HG02840 (cell line): ENCODE data around the gene C1QC.
"Not testable (repeated sequence)": the region's sequence is repeated elsewhere in the genome, so short reads cannot be mapped to it uniquely, and the experiment has no call there.

Experiments
- ATAC-seq: cut with Tn5 transposase; IDR thresholded peaks from one replicate; pipeline ENCODE4 v1.9.1; 2021; ENCODE audit warnings: mild to moderate bottlenecking, moderate library complexity, moderate number of reproducible peaks; ENCODE audit not compliant: unreplicated experiment, low FRiP score

Gene C1QC

GRCh38 chr1:22645931-22646330 is 2.5 kb downstream of the C1QC start:
- ATAC-seq: no peak

- no peak for ATAC-seq
Observed at GRCh38 chr1:22646384-22646783, 3.0 kb downstream of the C1QC start.

- ATAC-seq: no peak
Observed at GRCh38 chr1:22650089-22650693, 6.8 kb downstream of the C1QC start.

- no peak for ATAC-seq
Observed at GRCh38 chr1:22651941-22652856, 8.8 kb downstream of the C1QC start.

- ATAC-seq: no peak
Observed at GRCh38 chr1:22652881-22653316, 9.5 kb downstream of the C1QC start, which contains the start of gene C1QB. Gene C1QB, plus strand, starts transcription at chr1:22653236. Its CDS starts 6,227 bp downstream, at chr1:22659463.

GRCh38 chr1:22654692-22655091 is 11.3 kb downstream of the C1QC start:
- no peak for ATAC-seq

- ATAC-seq: no peak
Observed at GRCh38 chr1:22658385-22659163, 15.1 kb downstream of the C1QC start.

- no peak for ATAC-seq
Observed at GRCh38 chr1:22660716-22661241, 17.3 kb downstream of the C1QC start.

- ATAC-seq: no peak
Observed at GRCh38 chr1:22661880-22662279, 18.4 kb downstream of the C1QC start.

GRCh38 chr1:22662318-22662717 is 18.9 kb downstream of the C1QC start:
- ATAC-seq: no peak

- no peak for ATAC-seq
Observed at GRCh38 chr1:22662986-22663408, 19.6 kb downstream of the C1QC start.

GRCh38 chr1:22665752-22666151 is 22.3 kb downstream of the C1QC start:
- ATAC-seq: no peak

- no peak for ATAC-seq
Observed at GRCh38 chr1:22666412-22666811, 23.0 kb downstream of the C1QC start.

GRCh38 chr1:22668840-22669239 is 25.4 kb downstream of the C1QC start:
- ATAC-seq: not testable (repeated sequence)

GRCh38 chr1:22670352-22670975 is 27.0 kb downstream of the C1QC start:
- ATAC-seq: no peak

GRCh38 chr1:22671999-22672398 is 28.6 kb downstream of the C1QC start:
- no peak for ATAC-seq

GRCh38 chr1:22673486-22674409 is 30.3 kb downstream of the C1QC start:
- no peak for ATAC-seq

- ATAC-seq: no peak
Observed at GRCh38 chr1:22674410-22674749, 30.9 kb downstream of the C1QC start.

- ATAC-seq: not testable (repeated sequence)
Observed at GRCh38 chr1:22676151-22676550, 32.7 kb downstream of the C1QC start.
